Activated CD8-positive, alpha-beta memory T cell treated with anti-CD3 and anti-CD28 coated beads for 48 hours (primary cell): ENCODE measurements around the gene KLHL33.

Experiments used
- DNase-seq, 3 experiments: peaks; one replicate each; pipeline ENCODE4 v3.0.0-alpha.2; 2020; ENCODE audit warnings: low read depth in 2 of 3, low spot score in 2 of 3

KLHL33 gene

DNA sequence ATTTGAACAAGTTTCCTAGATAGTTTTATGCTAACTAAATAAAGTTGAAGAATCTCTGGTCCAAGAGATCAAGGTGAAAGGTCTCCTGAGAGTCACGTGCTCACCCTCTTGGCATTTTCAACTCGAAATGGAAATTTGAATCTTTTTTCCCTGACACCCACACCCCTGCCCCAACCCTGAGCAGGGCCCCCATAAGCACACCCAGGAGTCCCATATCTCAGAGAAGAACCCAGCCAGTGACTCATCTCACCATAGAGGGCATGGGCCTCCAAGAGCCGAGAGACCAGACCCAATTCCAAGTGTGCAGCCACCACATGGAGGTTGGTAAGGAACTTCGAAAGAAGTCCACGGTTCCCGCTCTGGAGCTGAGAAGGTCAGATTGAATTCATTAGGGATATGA, 55.3 kb downstream of the KLHL33 start:
- DNase-seq = no peak

DNA sequence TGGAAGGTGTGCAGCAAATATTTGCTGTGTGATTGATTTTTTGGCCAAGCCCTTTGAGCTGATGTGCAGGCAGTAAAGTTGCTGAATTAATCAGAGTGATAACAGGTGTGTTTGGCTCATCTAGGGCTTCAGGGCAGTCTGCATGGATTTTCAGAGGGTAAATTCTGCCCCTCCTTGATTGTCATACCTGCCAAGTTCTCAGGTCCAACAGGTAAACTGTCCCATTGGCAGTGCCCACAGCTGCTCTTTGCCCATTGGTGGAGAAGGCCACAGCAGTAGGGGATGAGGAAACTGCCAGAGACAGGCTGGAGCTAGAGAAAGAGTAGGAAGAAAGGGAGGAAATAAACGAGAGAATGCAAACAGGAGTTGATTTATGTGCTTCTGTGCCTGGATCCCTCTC, 56.2 kb downstream of the KLHL33 start:
- DNase-seq = no peak

DNA sequence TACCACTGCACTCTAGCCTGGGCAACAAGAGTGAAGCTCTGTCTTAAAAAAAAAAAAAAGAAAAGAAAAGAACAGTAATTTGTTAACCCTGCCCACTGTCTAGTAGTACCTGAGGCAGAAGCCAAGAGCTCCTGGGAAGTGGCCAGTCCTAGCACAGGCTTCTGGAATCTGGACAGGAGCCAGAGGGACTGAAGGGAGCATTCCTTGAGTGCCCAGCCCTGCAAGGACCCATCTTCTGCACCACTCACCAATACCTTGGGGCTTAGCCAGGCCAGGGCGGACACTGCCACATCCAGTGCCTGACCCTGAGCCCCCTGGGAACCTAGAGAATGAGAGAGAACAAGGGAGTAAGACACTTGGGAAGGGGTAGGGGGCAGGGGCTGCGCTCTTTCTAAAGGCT, 58.8 kb downstream of the KLHL33 start:
- DNase-seq = no peak

DNA sequence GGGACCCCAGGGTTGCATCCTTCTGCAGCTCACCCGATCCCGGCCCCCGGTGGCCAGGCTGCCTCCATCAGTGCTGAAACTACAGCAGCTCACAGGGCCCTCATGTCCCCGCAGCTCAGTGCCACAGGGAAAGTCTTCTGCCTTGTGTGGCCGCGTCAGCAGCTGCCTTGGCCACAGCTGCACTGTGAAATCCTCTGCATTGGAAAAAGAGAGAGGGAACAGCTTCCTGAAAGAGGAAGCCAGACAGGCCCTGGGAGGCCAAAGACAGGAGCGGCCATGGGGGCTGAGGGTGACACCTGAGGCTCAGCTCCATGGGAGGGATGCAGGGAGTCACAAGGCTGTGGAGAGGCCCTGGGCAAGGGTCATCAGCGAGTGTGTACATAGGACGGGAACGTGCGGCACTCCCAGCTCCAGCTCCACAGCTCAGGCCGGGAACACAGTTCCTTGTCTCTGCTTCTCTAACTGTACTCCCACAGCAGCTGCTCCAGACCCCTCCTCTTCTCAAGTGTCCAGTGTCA, 59.8 kb downstream of the KLHL33 start:
- DNase-seq = no peak
